ENCODE results near the gene KLF7. TPM values are rescaled to one million over a fixed set of nuclear protein-coding genes. Genes with fewer than 3 reads are reported as not detected.

The KLF7 gene
- total and polyA plus RNA-seq, 7 donors: 1.1 to 13.5 (median 5.4) TPM

DNA sequence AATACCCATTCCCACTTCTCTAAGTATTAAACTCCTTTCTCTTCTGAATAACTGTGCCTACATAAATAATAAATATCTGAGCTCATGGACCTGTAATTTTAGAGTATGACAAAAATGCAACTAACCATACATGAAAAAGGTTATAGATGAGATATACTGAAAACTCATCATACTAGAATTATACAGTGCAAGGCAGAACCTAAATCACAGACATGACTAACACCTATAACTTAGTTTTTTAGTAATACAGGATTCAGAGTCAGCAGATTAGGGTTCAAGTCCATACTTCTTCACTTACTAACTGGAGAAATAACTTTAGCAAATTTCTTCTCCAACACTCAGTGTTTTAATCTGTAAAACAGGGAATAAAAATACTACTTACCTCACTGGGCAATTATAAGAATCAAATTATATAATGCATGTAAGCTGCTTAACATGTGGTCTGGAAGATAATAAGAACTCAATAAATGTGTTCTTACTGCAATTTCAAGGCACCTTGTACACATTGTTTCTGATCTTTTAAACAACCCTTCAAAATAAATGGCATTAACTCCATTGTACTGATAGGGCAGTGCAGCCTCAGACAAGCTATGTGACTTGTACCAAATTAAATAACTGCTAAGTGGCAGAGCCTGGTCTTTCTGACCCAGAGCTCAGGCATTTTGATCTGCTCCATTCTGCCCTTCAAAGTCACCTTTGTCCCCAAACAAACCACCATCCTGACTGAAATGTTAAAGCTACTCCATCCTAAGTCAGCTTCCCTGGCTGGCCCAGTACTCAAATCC, 39.6 kb upstream of the KLF7 start:
- intact Hi-C loops (cut with DNase I): no loop called here
- H3K27ac ChIP-seq: no peak overlapping the region
- H3K4me1 ChIP-seq: no peaks in the 10 kb centered on the region
- DNase-seq (no peak), ATAC-seq (no peak)
- TF ChIP-seq, protein P1, sequence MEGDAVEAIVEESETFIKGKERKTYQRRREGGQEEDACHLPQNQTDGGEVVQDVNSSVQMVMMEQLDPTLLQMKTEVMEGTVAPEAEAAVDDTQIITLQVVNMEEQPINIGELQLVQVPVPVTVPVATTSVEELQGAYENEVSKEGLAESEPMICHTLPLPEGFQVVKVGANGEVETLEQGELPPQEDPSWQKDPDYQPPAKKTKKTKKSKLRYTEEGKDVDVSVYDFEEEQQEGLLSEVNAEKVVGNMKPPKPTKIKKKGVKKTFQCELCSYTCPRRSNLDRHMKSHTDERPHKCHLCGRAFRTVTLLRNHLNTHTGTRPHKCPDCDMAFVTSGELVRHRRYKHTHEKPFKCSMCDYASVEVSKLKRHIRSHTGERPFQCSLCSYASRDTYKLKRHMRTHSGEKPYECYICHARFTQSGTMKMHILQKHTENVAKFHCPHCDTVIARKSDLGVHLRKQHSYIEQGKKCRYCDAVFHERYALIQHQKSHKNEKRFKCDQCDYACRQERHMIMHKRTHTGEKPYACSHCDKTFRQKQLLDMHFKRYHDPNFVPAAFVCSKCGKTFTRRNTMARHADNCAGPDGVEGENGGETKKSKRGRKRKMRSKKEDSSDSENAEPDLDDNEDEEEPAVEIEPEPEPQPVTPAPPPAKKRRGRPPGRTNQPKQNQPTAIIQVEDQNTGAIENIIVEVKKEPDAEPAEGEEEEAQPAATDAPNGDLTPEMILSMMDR (IDR thresholded peaks at IDR 0.05): no peak
- H3K4me3 ChIP-seq: no peak overlapping the region
- no peaks in the 10 kb centered on the region for H3K9me3 ChIP-seq
- no peaks in the 10 kb centered on the region for H3K27me3 ChIP-seq (ENCODE audit: insufficient read depth in 3 of 3, low read length in 2 of 3)
- H3K36me3 ChIP-seq (ENCODE audit: insufficient read depth in 1 of 2, low read depth in 1 of 2): no peaks in the 10 kb centered on the region

DNA sequence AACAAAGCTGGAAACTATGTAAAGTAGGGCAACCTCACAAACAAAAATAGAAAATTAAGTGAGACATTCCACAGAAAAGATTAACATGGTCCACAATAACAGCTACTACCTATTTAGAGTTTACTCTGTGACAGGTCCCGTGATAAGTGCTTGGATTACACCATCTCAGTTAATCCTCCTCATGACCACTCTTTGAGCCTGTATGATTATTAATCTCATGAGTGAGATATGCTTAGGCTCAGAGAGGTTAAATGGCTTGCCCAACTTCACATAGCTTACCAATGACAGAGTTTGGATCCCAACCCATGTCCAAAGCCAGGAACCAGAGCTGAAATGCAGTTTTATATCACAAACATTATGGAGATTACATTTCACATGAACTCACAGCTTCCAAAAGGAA, 37.3 kb upstream of the KLF7 start:
- Histone ChIP-seq H3K27me3 (ENCODE audit: insufficient read depth in 3 of 3, low read length in 2 of 3) (no peaks in the 10 kb centered on the region), H3K4me3 (no peak overlapping the region), H3K36me3 (ENCODE audit: insufficient read depth in 1 of 2, low read depth in 1 of 2) (no peaks in the 10 kb centered on the region), H3K4me1 (no peaks in the 10 kb centered on the region), H3K9me3 (no peaks in the 10 kb centered on the region), H3K27ac (no peak overlapping the region)
- 53 to 74% (median 55%) methylated on average over 1 of the region's 1 CpG for WGBS, 3 donors
- no peak for ATAC-seq
- DNase-seq: no peak
- TF ChIP-seq, protein P1 (IDR thresholded peaks at IDR 0.05): no peak
- intact Hi-C loops (cut with DNase I): no loop called here

DNA sequence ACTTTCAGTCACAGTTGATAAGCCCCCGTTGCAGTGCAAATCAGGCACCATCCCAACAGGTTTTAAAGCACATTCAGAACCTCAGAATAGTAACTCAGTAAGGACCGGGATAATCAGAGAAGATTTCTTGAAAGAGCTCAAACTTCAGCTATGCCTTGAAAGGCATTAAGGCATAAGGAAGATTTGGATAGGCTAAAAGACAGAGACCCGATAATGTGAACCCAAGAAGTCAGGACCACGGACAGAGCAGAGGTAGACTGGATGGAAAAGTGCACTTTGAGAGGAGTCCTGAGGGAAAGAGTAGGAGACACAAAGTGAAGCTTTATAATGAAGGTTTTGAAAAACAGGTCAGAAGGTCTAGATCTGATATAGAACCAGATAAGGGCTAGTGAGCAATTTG, 36.9 kb upstream of the KLF7 start:
- no peaks in the 10 kb centered on the region for H3K36me3 ChIP-seq (ENCODE audit: insufficient read depth in 1 of 2, low read depth in 1 of 2)
- TF ChIP-seq, protein P1 (IDR thresholded peaks at IDR 0.05): no peak
- ATAC-seq (no peak), DNase-seq (no peak)
- H3K9me3 ChIP-seq: no peaks in the 10 kb centered on the region
- intact Hi-C loops (cut with DNase I): no loop called here
- no peaks in the 10 kb centered on the region for H3K4me1 ChIP-seq
- WGBS, 3 donors: 18 to 26% (median 23%) methylated on average over 4 of the region's 4 CpGs
- H3K4me3 ChIP-seq: no peak overlapping the region
- H3K27me3 ChIP-seq (ENCODE audit: insufficient read depth in 3 of 3, low read length in 2 of 3): no peaks in the 10 kb centered on the region
- H3K27ac ChIP-seq: no peak overlapping the region

DNA sequence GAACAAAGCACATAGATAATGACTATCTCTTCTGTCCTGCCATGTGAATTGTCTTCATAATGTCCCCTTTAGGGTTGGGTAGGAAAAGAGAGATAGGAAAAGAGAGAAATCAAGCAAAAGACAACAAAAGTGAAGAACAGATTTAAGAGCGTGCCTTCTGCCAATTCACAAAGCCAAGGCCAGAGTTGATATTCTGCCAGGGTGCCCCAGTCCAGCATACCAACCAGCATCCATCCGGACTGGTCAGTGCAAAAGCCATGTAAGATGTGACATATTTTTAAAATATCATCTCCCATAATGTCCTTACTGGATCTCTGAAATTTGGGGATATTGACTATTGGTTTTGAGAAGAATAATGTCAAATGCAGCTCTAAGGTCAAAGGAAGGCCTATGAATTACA, 35.7 kb upstream of the KLF7 start:
- ATAC-seq (no peak), DNase-seq (no peak)
- Histone ChIP-seq H3K36me3 (ENCODE audit: insufficient read depth in 1 of 2, low read depth in 1 of 2) (no peaks in the 10 kb centered on the region), H3K4me1 (no peaks in the 10 kb centered on the region), H3K27me3 (ENCODE audit: insufficient read depth in 3 of 3, low read length in 2 of 3) (no peaks in the 10 kb centered on the region), H3K4me3 (no peak overlapping the region), H3K27ac (no peak overlapping the region), H3K9me3 (no peaks in the 10 kb centered on the region)
- intact Hi-C loops (cut with DNase I): no loop called here
- 52 to 69% (median 60%) methylated on average over 2 of the region's 2 CpGs for WGBS, 3 donors
- TF ChIP-seq, protein P1 (IDR thresholded peaks at IDR 0.05): no peak

DNA sequence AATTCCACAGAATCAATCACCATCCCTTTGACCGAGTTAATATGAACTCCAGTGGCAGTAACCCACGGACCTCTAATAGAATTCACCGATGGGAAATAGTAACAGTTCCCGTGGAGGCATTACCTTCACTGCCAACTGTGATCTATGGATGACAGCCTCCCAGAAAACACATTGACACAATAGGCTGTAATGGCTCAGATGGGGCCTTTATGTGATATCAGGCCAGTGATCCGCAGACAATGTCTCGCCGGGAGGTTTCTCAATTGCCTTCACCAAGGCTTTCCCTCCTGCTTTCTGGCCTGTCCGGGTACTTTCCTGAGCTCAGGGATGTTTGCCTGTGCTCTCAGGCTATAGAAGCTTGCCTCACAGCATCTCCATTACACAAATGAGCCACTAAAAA, 34.4 kb upstream of the KLF7 start:
- no peaks in the 10 kb centered on the region for H3K27me3 ChIP-seq (ENCODE audit: insufficient read depth in 3 of 3, low read length in 2 of 3)
- no peaks in the 10 kb centered on the region for H3K9me3 ChIP-seq
- DNase-seq: no peak
- intact Hi-C loops (cut with DNase I): no loop called here
- no peaks in the 10 kb centered on the region for H3K36me3 ChIP-seq (ENCODE audit: insufficient read depth in 1 of 2, low read depth in 1 of 2)
- TF ChIP-seq, protein P1 (IDR thresholded peaks at IDR 0.05): no peak
- no peak overlapping the region for H3K4me3 ChIP-seq
- 81 to 88% (median 83%) methylated on average over 8 of the region's 8 CpGs for WGBS, 3 donors
- no peaks in the 10 kb centered on the region for H3K4me1 ChIP-seq
- no peak overlapping the region for H3K27ac ChIP-seq
- no peak for ATAC-seq

Measured in psoas muscle (tissue), 8 donors.